NCI-H2029 (cell line): ENCODE data around the gene BCL11B.

Experiments
- DNase-seq: peaks from one replicate; lab custom pipeline; 2025; lab: John Stamatoyannopoulos, UW

Gene BCL11B

DNA sequence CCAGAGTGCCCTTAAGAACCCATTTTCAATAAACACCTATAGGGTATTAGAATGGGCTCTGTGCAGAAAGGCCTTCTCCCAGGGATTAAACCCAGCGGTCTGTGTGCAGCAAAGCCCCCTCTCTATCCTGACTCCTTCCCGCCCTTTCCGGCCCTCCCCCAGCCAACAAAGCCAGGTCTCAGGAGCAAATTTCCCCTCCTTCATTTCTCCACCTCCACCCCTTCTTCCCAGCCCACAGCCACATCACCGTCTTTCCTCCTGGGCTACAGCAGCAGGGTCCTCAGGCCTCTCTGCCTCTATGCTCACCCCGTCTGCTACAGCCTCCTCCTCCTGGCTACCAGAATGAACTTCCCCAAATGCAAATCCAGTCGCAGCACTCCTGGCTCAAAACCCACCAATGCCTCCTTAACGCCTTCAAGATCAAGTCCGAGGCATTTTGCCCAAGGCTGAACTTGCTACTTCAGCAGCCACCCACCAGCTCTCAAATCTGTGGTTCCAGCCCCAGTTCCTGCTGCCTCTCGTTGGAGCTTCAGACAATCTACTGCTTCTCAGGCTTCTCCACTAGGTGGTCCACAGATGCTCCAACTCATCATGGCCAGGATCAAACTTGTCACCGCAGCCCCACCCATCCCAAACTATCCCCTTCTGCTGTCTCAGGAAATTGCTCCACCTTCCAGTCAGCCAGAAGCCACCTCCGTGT, 134.8 kb downstream of the BCL11B start:
- no peak for DNase-seq

DNA sequence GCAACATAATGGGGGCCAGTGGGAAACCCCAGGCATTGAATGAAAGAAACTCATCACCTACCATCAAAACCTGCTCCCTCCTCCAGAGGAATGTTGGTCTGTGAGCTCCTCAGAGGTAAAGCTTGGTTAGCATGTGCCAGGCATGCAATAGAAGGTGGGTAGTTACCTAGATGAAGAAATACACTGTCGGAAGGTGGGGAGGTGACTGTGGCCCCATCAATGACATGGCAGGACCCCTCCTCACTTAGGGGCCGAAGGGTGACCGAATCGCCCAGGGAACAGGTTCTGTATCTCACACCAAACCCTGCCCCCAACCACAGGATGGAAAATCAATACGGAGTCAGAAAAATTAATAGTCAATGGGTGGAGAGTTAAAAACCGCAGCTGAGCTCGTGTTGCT, 135.6 kb downstream of the BCL11B start:
- no peak for DNase-seq

DNA sequence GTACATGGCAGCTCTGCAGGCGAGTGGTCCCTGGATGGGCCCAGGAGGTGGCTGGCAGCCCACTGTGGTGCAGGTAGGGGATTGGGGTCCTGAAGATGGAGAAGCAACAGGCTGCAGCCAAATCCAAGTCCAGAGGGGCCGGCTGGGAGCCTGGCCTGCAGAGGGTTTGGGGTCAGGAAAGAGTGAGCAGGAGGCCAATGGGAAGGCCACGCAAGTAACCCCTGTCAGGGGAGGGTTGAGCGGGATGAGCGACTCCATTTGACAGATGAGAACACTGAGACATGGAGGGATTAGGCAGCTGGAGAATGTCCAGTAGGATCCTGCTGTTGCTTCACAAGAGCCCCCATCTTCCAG, 136.0 kb downstream of the BCL11B start:
- no peak for DNase-seq

DNA sequence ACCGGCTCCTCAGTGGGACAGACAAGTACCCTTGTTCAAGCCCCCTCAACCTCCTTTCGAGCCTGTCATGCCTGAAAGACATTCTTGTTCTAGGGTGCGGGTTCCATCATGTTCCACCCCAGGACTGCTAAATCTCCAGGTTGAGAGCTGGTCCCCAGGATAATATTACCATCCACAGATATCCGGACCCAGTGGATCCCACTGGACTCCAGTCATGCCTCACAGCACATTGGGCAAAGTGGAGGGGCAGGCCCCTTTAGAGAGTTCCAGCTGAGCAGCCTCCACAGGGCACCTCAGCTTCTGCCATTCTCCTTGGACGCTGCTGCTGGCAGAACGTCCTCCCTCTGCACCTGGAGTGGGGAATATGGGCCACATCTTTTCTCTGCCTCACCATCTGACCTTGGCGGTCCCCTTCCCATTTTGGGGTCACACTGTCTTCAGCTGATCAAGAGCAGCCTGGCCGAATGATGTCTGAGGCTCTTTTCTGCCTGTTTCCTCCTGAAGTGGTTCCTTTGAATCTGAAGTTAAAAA, 137.4 kb downstream of the BCL11B start:
- DNase-seq = no peak

DNA sequence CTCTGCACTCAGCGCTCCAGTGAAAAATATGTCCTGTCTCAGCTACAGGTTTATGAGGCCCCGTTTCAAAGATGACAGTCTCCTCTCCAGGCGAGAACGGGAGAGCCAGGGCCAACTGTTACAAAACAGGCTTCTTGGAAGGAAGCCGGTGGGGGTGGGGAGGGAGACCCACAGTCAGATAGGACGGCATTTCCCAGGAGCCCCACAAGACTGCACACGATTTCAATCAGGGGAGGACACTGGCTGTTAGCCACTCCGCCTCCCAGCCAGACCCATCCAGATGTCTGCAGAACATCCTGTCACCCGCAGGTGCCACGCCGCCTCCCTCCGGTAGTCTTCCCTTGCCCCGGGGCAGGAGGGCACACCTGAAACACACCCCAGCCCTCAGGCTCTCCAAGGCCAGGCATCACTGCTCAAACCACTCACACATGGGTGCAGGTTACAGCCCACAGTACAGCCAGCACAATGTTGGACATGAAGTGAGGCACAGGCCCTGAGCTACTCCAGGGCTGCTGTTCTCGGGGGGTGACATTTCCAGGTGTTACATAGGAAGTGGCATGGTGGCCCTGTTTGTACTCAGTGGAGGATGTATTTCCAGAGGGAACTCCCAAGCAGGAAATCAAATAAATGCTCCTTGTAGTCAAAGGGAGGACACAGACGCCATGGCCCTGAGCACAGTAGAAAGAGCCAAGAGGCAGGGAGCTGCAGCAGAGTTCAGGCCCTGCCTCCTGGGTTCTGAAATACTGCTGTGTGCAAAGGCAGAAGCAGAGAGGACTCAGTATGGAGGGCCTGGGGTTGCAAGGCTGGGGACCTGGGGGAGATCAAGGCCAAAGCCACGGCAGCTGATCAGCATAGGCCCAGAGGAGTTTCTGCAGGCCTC, 138.1 kb downstream of the BCL11B start:
- DNase-seq = no peak

DNA sequence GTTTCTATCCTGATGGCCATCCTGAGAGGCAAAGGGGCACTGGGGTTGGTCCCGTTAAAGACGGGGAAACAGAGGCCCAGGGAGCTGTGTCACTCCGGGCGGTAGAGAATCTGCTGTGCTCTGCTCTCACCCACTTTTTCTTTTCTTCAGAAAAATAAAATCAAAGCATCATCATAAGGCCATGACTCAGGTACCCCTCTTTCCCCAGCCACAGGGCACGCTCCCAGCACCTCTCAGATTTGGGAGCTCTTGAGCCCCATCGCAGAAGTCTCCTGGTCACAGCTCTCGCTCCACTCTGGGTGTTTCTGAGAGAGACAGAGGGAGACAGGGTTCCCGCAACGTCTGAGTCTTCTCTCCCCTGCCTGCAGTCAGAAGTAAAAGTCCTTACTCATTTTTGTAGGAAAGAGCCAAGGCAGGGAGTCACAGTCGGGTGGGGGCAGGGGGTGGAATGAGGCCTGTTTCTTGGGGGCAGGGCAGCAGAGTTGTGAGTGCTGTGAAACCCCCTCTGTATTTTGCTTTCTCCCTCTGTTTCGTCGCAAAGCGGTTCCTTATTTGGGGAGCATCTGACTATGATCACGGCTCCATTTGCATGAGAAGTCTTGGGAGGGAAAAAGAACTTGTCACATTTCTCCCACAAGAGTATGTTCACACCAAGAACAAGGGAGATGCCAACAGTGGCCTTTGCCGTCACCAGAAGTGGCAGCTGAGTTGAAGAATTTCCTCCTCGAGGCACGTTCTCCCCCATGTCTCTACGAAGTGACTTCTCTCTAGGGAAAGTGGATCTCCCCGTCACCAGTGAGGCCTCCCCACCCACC, 139.0 kb downstream of the BCL11B start:
- no peak for DNase-seq

DNA sequence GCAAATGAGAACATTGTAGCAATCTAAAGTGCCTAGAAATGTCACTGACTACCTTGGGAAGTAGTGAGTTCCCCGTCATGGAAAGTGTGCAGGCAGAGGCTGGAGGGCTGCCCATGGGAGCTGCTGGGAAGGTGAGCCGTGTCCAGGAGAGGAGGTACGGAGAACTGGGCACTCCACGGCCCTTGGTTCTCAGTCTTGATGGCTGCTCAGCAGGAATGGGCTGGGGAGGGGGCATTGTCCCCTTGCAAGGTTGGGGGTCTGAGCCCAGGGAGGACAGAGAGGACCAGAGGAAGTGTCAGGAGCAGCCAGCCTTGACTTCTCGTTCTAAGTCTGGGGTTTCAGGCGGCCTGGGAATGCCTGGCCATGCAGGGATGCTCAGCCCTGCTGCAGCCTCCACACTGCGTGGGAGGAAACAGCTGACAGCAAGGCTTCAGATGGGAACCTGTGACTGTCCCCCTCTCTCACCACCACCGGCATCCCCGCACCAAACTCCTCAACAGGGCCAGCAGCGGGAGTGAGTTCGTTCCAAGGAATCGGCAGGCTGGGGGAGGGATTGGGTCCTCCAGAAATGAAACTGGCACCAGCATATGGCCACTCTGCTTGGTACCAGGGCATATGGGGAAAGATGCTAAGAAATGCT, 140.2 kb downstream of the BCL11B start:
- no peak for DNase-seq

DNA sequence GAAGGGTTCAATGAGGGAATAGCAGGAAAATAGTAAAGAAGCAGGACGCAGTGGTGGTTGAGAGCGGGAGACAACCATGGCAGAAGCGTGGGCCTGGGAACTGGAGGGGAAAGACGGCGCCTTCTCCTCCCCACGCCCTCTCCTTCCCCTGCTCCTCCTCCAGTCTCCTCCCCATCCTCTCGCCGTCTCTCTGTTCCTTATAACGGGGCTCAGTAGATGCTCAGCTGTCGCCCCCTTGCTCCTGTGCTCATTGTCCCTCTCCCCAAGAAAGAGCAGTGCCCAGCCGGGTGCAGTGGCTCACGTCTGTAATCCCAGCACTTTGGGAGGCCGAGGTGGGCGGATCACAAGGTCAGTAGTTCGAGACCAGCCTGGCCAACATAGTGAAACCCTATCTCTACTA, 142.0 kb downstream of the BCL11B start:
- DNase-seq = no peak

DNA sequence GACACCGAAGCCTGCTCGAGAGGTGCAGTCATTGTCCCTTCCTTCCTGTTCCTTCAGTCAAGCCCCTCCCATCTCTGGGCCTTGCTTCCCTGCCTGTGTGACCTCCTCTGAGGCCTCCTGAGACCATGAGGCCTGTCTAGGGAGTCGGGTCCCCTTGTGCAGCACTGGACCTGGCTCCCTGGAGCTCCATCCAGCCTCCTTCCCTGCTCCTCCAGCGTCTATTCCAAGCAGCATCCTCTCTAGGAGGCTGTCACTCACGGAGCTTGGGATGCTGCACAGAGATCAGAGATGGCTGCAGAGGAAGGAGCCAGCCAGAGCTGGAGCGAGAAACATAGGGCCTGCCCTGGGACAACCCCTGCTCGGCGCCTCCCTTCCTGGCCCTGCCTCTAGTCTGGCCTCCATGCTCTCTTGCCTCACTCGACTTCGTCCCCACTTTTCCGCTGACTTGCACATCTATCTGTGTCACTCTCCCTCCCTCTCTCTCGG, 142.7 kb downstream of the BCL11B start:
- DNase-seq = no peak

DNA sequence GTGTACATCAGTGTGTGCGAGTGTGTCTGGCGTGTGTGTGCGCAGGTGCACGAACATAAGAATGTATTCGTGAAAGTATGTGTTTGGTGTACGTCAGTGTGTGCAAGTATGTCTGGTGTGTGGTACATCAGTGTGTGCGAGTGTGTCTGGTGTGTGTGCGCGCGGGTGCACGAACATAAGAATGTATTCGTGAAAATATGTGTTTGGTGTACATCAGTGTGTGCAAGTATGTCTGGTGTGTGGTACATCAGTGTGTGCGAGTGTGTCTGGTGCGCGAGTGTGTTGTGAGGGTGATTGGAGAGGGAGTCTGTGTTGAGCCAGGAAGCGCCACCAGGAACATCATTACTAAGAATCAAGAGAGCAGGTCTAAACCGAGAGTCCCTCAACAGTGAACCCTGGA, 143.8 kb downstream of the BCL11B start:
- DNase-seq = no peak

DNA sequence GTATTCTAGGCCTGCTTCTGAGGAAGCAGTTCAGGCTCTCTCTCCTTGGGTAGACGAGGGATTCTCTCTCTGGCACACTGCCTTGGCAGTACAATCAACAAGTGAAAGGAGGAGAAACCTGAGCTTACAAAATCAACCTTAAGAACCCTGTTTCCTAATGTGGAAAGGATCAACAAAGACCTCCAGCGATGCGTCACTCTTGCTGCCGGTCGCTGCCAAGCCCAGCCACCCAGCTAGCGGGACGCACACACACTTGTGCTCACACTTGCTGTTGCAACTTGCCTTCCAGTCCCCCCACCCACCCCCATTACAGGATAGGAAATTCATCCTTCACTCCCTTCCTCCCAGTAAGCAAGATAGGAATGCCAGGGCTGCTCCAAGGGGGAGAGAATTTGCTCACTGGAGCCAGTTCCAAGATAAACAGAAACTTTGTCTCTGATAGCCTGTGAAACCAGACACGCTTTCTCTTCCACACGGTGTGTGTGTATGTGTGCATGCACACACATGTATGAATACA, 144.3 kb downstream of the BCL11B start:
- DNase-seq = peak; percentile 45

DNA sequence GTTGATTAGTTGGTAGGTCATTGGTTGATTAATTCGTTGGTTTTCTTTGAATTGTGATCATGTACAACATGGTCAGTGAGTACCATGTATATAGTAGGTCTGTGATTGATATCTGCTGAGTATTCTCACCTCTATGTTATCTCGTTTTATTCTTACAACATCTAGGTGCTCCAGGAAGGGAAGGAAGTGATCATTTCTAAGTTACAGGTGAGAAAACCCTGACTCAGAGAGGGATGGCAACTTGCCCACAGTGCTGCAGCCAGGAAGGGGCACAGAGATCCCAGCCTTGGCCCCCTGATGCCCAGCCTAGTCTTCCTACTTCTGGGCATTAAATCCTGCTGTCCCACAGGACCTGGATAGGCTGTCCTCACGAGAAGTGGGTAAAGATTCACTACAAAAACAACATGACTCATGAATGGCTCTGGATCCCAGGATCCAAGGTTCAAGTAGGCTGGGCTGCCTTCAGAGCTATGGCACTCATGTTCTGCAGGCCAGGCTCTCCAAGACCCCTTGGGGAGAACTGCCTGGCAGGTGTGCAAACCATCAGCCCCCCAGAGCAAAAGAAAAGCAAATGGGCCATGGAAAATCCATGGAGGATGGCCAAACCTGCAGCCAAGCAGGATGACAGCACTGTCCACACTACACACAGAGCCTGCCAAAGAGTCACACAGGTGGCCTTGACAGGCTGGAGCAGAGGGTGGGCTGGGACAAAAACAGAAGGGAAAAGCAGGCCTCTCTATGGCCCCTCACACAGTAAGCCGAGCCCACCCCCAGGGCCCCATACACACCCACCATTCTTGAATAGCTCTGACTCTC, 146.2 kb downstream of the BCL11B start:
- no peak for DNase-seq

DNA sequence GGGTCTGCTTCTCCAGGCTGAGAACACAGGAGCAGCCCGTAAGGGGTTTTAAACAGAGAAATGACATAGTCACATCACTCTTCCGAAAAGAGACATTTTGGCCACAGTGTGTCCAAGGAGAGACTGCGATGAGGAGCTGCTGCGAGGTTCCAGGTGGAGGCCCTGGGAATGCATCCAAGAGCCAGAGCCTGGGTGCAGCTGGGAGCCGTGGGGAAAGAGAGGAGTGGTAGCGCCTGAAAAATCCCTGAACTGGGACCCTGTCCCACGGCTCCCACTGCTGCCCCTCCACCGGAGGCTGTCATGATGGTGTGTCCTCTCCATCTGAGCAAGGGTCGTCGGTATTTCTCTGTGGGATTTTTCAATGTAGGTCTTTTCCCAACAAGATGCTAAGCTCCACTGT, 146.9 kb downstream of the BCL11B start:
- no peak for DNase-seq

DNA sequence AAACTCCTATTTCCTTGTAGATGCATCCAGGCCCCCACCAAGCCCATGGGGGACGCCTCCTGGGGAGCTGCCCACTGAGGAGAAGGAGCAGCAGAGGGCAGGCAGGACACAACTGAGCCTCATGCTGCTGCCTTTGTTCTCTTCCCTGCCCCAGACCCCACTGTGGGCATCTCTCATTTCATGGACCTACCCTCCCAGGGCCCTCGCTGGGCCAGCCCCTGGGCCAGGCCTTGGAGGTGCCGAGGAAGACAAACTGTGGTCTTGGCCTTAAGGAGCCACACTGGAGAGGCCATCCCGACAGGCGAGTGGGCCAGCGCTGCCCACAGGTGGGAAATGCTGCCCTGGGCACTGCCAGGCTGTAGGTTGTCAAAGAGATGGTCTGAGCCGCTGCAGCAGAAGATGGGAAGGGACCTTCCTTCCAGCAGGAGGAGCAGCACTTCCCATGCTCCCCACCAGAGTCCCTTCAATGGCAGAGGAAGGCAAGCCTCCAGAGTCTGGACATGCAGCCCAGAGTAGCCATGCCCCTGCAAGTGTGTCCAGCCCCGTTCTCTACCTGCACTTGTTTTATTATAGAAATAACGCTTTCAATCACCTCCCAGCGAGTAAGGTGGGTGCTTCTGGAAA, 147.4 kb downstream of the BCL11B start:
- no peak for DNase-seq

DNA sequence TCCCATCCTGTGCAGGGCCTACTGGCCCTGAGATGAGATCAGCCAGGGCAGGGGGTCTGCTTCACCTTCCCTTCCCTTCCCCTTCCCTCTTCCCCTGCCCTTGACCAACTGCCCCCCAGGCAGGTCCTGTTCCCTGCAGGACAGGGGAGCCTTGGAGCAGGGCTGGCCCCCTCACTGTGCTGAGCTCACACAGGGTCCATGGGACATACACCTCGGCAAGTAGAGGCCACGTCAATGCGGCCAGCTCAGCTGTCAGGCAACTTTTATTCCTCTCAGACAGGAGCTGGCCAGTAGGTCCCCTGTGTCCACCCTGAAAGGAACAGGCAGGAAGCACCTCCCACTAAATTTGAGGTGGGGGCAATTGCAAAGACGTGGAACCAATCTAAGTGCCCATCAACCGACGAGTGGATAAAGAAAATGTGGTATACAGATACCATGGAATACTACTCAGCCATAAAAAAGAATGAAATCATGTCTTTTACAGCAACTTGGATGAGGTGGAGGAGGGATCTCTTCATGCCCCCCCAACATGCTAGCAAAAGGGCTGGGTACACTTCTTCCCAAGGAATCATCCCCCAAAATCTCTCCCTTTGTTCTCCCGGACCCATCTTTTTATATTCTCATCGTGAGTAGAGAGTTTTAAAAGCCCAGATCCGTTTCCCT, 148.7 kb downstream of the BCL11B start:
- DNase-seq = no peak

DNA sequence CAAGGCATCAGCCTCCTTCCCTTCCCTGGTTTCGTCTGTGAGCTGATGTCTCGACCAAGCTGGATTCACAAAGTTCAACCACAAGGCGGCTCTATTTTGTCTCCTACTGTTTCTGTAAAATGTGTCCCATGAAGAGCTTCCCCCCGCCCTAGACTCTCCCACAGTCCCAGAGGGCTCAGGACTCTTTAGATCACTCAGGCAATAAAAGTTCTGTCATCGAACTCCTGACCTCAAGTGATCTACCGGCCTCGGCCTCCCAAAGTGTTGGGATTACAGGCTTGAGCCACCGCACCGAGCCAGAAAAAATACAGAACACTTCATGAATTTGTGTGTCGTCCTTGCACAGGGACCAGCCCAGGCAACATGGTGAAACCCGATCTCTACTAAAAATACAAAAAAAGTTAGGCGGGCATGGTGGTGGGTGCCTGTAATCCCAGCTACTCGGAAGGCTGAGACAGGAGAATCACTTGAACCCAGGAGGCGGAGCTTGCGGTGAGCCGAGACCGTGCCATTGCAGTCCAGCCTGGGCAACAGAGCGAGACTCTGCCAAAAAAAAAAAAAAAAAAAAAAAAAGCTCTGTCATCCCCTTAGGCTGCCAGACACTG, 149.4 kb downstream of the BCL11B start:
- DNase-seq = no peak

DNA sequence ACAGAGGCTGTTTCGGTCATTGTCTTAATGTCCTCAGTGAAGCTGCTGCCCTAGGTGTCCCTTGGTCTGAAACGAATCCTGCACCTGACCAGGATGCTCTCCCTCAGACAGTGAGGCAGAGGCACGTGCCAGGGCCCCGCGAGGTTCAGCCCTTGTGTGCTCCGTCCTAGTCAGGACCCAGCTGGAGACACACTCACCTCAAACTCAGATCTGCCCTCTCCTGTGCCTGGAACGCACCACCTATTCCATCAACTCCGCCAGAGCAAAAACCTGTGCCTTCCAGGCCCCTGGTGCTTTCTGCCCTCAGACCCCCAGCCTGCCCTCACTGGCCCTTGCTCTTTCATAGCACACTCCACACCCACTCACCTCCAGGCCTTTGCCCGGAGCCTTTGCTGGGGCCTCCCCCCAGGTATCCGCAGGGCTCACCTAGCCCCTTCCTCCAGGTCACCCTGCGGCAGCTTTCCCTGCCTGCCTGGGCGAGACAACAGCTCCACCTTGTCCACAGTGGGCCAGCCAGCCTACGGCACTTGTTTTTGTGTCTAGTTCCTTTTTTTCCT, 150.6 kb downstream of the BCL11B start:
- DNase-seq = no peak

DNA sequence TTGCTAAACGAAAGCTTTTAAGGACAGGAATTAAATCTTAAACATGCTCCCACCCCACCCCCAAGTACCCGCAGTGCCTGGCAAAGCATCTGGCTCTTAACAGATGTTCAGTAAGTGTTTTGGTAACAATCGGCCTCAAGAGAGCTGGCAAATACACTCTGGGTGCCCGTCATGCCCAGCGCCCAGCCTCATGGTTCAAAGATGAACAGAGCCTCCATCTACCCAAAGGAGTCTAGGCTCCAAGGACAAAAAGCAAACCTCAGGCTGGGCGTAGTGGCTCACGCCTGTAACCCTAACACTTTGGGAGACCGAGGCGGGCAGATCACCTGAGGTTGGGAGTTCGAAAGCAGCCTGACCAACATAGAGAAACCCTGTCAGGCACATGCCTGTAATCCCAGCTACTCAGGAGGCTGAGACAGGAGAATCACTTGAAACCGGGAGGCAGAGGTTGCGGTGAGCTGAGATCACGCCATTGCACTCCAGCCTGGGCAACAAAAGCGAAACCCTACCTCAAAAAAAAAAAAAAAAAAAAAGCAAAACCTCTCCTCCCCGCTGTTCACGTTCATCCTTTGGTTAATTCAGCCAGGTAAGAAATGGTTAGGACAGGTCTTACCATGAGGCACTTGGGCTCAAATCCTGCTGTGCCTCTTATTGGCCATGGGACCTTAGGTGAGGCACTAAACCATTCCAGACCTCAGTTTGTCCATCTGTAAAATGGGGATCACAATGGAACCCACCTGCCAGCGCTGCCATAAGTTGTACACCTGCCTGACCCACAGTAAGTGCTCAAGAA, 151.3 kb downstream of the BCL11B start:
- DNase-seq = no peak
